AG04449 (cell line): ENCODE results near the gene TMCO1.
"Not testable (repeated sequence)": the region's sequence is repeated elsewhere in the genome, so short reads cannot be mapped to it uniquely, and the experiment has no call there.

ENCODE experiments used
- CTCF ChIA-PET: fragments of 350-600 bp; formaldehyde crosslinking; extraction: SDS; loops from one replicate; lab custom pipeline; 2021; ENCODE audit warnings: antibody characterized with exemption; lab: Yijun Ruan, JAX
- POLR2A ChIA-PET: fragments of 400-600, 350-600 bp; formaldehyde crosslinking; extraction: SDS; loops from one replicate; lab custom pipeline; 2020; ENCODE audit warnings: antibody characterized with exemption, inconsistent platforms; lab: Yijun Ruan, JAX
- DNase-seq: peaks from one replicate; pipeline ENCODE4 v3.0.0-alpha.2; 2010; ENCODE audit warnings: low read depth, low spot score
- H3K4me3 ChIP-seq: 2 replicates; pipeline ENCODE4 v1.5.1; 2011; ENCODE audit warnings: low read depth, mild to moderate bottlenecking, control low read depth, low read length
- CTCF ChIP-seq: IDR thresholded peaks from one replicate; pipeline ENCODE4 v1.5.1; 2011; ENCODE audit warnings: mild to moderate bottlenecking, moderate library complexity, low read length, control low read depth, inconsistent platforms; ENCODE audit not compliant: insufficient read depth; ENCODE audit errors: missing control alignments

Gene TMCO1

GRCh38 chr1:165686971-165687433 lies 81.7 kb downstream of the TMCO1 start:
- ChIA-PET POLR2A (no interaction called here), CTCF (interaction anchor here (1.2 to 3.4 kb wide), 2 partner anchors 11 to 12 kb away, joined by 6 to 12 read pairs; partner anchors contain the start of gene ALDH9A1)
- TF ChIP-seq CTCF = no peak
- DNase-seq = no peak
- H3K4me3 ChIP-seq = no peak overlapping the region

- ChIA-PET POLR2A (interaction anchor here (0.7 kb wide), 1 partner anchor 86 kb away, joined by 3 read pairs; no protein-coding TSS in a partner anchor), CTCF (interaction anchor here (0.7 to 3.4 kb wide), 6 partner anchors 9 to 228 kb away, joined by 3 to 12 read pairs (median 4); partner anchors contain the start of gene ALDH9A1)
- TF ChIP-seq CTCF = no peak
- H3K4me3 ChIP-seq = no peak overlapping the region
- no peak for DNase-seq
Measured at GRCh38 chr1:165686121-165686970, 82.3 kb downstream of the TMCO1 start.

GRCh38 chr1:165683848-165684485 lies 84.7 kb downstream of the TMCO1 start:
- TF ChIP-seq CTCF = no peak
- ChIA-PET POLR2A (no interaction called here), CTCF (interaction anchor here (0.7 to 3.4 kb wide), 5 partner anchors 14 to 230 kb away, joined by 3 to 12 read pairs (median 3); partner anchors contain the start of gene ALDH9A1)
- DNase-seq = no peak
- H3K4me3 ChIP-seq = no peak overlapping the region

- DNase-seq, H3K4me3 ChIP-seq, POLR2A ChIA-PET: not testable (repeated sequence)
- CTCF ChIA-PET = interaction anchor here (1.0 kb wide), 1 partner anchor 87 kb away, joined by 3 read pairs; no protein-coding TSS in a partner anchor
Measured at GRCh38 chr1:165680773-165681172, 87.9 kb downstream of the TMCO1 start.

GRCh38 chr1:165680303-165680702 lies 88.4 kb downstream of the TMCO1 start:
- DNase-seq = no peak
- no peak overlapping the region for H3K4me3 ChIP-seq
- ChIA-PET CTCF (no interaction called here), POLR2A (no interaction called here)
- TF ChIP-seq CTCF = no peak

- ChIA-PET CTCF (no interaction called here), POLR2A (no interaction called here)
- no peak for DNase-seq
Measured at GRCh38 chr1:165679282-165680036, 89.2 kb downstream of the TMCO1 start.

More at GRCh38 chr1:165679282-165680036, 89.2 kb downstream of the TMCO1 start:
- no peak for TF ChIP-seq CTCF
- H3K4me3 ChIP-seq = no peak overlapping the region
